Measurements from ENCODE around the gene TAF1A. TPM values are rescaled to one million over a fixed set of nuclear protein-coding genes. Genes with fewer than 3 reads are reported as not detected.
A peak's percentile ranks its signal among the peaks of the same experiment; 100 is the strongest.

The TAF1A gene
- polyA plus RNA-seq, 4 donors, result 15.4 to 17.0 (median 16.9) TPM

GRCh38 chr1:222600281-222600680 is 10.5 kb upstream of the TAF1A start:
- no peak for DNase-seq (ENCODE audit: low read depth in 4 of 4, low spot score in 3 of 4)

DNA sequence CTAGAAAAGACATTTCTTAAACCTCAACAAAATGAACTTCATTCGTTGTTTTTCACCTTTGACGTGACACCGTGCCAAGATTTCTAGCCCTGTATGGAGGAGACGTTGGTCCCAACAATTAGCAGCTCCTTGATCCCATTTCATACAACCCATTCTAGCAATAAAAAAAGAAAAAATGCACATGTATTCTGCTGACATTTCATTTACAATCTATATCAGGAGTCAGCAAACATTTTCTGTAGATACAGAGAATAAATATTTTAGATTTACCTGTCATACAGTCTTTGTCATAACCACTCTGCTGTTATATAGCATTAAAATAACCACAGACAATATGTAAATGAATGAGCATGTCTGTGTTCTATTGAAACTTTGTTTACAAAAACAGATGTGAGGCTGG is 7.0 kb upstream of the TAF1A start:
- DNase-seq (ENCODE audit: low read depth in 4 of 4, low spot score in 3 of 4), result no peak

DNA sequence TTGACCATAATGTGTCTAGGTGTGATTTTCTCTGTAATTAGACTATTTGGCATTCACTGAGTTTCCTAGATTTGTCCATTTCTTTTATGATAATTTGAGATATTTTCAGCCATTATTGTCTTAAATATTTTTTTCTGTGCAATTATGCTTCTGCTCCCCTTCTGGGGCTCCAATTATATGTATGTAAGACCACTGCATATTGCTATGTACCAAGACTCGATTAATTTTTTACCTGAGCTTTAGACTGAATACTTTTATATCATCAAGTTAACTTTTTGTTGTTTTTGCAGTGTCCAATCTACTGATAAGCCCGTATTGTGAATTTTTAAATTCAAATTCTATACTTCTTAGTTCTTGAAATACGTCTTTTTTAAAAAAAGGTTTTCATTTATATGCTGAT is 5.1 kb upstream of the TAF1A start:
- DNase-seq (ENCODE audit: low read depth in 4 of 4, low spot score in 3 of 4), result no peak

- no peak for DNase-seq (ENCODE audit: low read depth in 4 of 4, low spot score in 3 of 4)
Measured at GRCh38 chr1:222592171-222592570, 2.4 kb upstream of the TAF1A start.

DNA sequence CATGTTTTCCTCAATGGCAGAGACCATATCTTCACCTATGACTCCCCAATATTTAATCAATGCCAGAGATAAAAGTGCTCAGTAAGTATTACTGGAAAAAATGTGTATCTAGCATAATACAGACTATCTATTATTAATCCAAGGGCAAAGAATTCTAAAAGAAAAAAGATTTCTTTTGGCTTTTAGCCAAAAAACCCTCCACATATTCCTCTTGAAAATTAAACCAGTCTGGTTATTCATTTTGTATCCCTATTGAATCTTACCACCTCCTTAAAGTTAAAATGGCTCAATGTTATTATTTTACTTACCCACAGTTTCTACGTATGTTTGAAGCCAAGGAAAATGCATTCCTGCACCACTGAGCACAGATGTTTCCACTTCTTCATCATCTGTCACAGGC is 1.6 kb downstream of the TAF1A start:
- DNase-seq (ENCODE audit: low read depth in 4 of 4, low spot score in 3 of 4), result no peak

DNA sequence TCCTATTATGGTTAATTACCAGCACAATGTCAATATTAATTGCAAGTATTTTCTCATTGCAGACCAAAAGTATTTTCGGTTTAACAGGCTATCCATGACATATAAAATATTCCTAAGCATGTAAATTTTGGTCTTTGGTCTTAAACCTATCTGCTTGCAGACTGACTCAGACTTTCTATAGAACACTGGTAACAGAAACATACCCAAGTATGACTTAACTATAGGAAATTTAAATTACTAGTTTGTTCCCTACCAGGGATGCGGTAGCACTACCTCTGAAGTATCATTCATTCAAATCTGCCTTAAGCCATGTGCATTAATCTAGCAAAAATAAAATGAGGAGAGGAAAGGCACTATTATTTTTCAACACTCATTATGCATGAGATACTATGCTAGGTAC is 2.9 kb downstream of the TAF1A start:
- DNase-seq (ENCODE audit: low read depth in 4 of 4, low spot score in 3 of 4), result no peak

- DNase-seq (ENCODE audit: low read depth in 4 of 4, low spot score in 3 of 4), result no peak
Measured at GRCh38 chr1:222583079-222583478, 6.7 kb downstream of the TAF1A start.

- no peak for DNase-seq (ENCODE audit: low read depth in 4 of 4, low spot score in 3 of 4)
Measured at GRCh38 chr1:222582099-222582774, 7.5 kb downstream of the TAF1A start.

DNA sequence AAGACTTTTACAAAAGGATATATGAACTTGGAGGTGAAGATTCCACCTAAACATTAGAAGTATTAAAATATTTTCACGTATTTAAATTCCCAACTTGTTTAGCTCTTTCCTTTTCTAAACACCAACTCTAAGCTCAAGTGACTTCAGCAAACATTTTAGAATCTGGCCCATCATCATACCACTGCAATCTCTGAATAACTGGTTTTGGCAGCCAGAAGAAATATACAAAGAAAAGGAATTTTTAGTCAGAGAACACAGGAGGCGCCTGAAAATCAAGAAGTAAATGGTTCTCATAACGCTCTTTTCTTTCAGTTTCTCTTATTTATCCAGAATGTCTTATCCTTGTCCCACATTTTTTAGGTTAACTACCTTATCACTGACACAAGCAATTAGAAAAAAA is 10.4 kb downstream of the TAF1A start:
- no peak for DNase-seq (ENCODE audit: low read depth in 4 of 4, low spot score in 3 of 4)

DNA sequence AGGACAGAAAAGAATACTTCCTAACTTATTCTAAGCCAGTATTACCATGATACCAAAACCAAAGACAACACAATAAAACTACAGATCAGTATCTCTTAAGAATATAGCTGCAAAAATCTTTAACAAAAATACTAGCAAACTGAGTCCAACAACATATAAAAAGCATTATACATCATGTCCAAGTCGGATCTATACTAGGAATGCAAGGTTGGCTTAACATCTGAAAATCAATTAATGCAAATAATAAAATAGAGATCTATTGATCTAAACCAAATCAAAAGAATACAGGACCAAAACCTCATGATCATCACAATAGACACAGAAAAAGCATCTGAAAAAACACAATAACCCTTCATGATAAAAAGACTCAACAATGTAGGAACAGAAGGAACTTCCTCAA is 18.9 kb downstream of the TAF1A start:
- no peak for DNase-seq (ENCODE audit: low read depth in 4 of 4, low spot score in 3 of 4)

DNA sequence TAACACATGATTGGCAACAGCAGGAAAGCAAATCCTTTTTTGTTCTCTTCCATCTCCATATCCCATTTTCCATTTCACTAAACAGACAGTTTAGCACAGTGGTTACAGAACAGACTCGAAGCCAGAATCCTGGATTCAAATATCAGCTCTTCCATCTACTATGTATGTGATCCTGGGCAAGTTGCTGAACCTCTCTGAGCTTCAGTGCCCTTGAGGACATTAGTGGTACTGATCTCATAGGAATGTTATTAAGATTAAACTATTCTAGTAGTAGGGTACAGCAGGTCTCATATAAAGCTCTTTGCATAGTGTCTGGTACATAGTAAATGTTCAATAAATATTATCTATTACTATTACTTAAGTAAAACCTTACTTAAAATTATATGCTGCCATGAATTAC is 28.1 kb downstream of the TAF1A start:
- no peak for DNase-seq (ENCODE audit: low read depth in 4 of 4, low spot score in 3 of 4)

- no peak for DNase-seq (ENCODE audit: low read depth in 4 of 4, low spot score in 3 of 4)
Measured at GRCh38 chr1:222557574-222557973, 32.2 kb downstream of the TAF1A start.

DNA sequence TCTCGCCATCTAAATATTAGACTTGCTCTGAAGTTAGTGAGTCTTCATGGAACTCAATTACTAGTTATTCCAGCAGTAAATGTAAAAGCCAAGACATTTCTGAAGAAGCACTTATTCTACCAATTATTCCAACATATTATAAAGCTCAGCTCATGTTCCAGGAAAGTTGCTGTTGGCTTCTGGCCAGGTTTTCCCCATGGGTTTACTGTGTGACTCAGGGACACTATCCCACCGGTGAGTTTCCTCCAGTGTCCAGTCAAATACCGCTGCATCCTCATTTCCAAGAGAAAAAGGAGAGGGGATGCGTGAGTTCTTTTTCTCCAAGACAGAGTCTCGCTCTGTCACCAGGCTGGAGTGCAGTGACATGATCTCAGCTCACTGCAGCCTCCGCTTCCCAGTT is 32.6 kb downstream of the TAF1A start:
- DNase-seq (ENCODE audit: low read depth in 4 of 4, low spot score in 3 of 4), result no peak

DNA sequence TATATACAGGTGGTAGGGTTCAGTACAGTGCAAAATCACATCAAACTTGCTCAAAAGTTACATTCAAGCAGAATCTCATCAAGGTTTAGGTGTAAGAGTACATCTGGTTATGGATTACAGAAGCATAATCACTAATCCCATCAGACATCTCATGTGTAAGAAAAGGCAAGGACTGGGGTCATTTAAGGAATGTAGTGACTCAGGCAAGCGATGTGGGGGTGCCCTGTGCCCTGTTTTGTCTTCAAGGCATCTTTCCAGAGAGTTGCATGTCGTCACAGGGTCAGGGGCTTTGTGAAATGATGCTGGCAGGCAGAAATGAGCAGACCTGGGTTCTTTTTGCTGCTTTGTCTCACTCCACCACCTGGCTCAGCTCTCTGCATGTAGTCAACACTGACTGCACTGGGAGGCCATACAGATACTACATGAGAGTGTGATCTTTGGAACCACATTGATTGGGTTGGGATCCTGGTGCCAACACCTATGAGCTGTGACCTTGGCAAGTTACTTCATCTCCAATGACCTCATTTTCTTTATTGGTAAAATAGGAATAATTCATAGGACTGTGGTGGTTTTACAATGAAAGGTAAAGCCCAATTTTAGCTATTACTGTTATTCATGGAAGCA is 33.6 kb downstream of the TAF1A start:
- DNase-seq (ENCODE audit: low read depth in 4 of 4, low spot score in 3 of 4), result no peak

GRCh38 chr1:222554177-222554576 is 35.6 kb downstream of the TAF1A start:
- no peak for DNase-seq (ENCODE audit: low read depth in 4 of 4, low spot score in 3 of 4)

- DNase-seq (ENCODE audit: low read depth in 4 of 4, low spot score in 3 of 4), result no peak
Measured at GRCh38 chr1:222552882-222553281, 36.9 kb downstream of the TAF1A start.

- DNase-seq (ENCODE audit: low read depth in 4 of 4, low spot score in 3 of 4), result no peak
Measured at GRCh38 chr1:222547944-222548671, 41.6 kb downstream of the TAF1A start, which contains the start of gene HHIPL2. TSS of gene HHIPL2 (minus strand) at chr1:222548104. CDS start at chr1:222548044, 60 bp downstream.

DNA sequence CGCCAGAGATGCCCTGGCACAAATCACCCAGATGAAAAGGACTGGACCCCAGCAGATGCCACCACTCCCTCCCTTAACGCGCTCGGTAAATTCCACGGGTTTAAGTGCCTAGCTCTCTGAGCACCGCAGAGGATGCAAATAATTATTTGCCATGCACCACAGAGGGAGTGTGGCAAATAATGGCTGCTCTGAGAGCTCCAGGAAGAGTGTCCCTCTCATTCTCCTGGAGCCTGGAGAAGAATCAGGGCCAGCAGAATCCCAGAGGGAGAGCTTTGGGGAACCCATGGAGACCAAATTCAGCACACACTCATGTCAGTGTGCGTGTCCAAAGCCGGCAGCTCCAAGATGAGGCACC is 42.5 kb downstream of the TAF1A start:
- DNase-seq (ENCODE audit: low read depth in 4 of 4, low spot score in 3 of 4), result no peak

- DNase-seq (ENCODE audit: low read depth in 4 of 4, low spot score in 3 of 4), result peak in 2 of 4 donors; percentile 4 to 17
Measured at GRCh38 chr1:222546548-222547259, 43.0 kb downstream of the TAF1A start.

GRCh38 chr1:222546091-222546490 is 43.6 kb downstream of the TAF1A start:
- no peak for DNase-seq (ENCODE audit: low read depth in 4 of 4, low spot score in 3 of 4)

DNA sequence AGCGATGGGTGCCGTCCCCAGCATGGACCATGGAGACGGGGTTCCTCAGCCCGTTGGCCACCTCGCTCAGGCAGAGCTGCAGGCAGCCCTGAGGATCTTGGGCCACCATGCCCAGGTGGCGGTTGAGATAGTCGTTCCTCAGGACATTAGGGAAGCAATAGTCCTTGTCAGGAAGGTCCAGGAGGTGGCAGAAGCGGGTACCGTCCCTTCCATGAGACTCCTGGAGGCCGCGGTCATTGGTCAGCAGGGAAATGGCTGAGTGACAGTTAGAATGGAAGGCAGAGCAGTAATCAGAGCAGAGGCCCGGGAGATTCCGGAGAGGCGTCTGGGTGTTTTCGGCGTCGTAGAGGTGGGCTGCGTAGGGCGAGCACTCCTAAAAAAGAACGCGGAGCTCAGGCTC is 45.9 kb downstream of the TAF1A start:
- DNase-seq (ENCODE audit: low read depth in 4 of 4, low spot score in 3 of 4), result no peak
